Activated effector memory CD4-positive, alpha-beta T cell treated with anti-CD3 and anti-CD28 coated beads, Interleukin-2, amount 50 U/mL, for 16 hours (primary cell): ENCODE data around the gene OR4D1.

Experiments
- DNase-seq: peaks from one replicate; pipeline ENCODE4 v3.0.0-alpha.2; 2020

The OR4D1 gene

GRCh38 chr17:58156839-58157803 is 8.9 kb downstream of the OR4D1 start:
- DNase-seq, result peak; percentile 85

- DNase-seq, result no peak
Observed at GRCh38 chr17:58158181-58158580, 10.0 kb downstream of the OR4D1 start.

GRCh38 chr17:58161566-58161965 is 13.4 kb downstream of the OR4D1 start:
- DNase-seq, result no peak

- no peak for DNase-seq
Observed at GRCh38 chr17:58165981-58166380, 17.8 kb downstream of the OR4D1 start.

GRCh38 chr17:58166682-58167081 is 18.5 kb downstream of the OR4D1 start, which contains the start of gene OR4D2:
Gene OR4D2, plus strand, starts transcription at chr17:58166982. Its CDS starts 2,674 bp downstream, at chr17:58169656.
- DNase-seq, result no peak

GRCh38 chr17:58170622-58171021 is 22.4 kb downstream of the OR4D1 start:
- DNase-seq, result no peak

- peak; percentile 71 for DNase-seq
Observed at GRCh38 chr17:58172369-58173071, 24.3 kb downstream of the OR4D1 start.

- no peak for DNase-seq
Observed at GRCh38 chr17:58174871-58175270, 26.7 kb downstream of the OR4D1 start.

GRCh38 chr17:58176200-58176599 is 28.0 kb downstream of the OR4D1 start:
- no peak for DNase-seq

GRCh38 chr17:58181796-58182195 is 33.6 kb downstream of the OR4D1 start:
- no peak for DNase-seq

- no peak for DNase-seq
Observed at GRCh38 chr17:58183514-58183913, 35.3 kb downstream of the OR4D1 start.

GRCh38 chr17:58184308-58184985 is 36.3 kb downstream of the OR4D1 start:
- no peak for DNase-seq

GRCh38 chr17:58184986-58185761 is 37.0 kb downstream of the OR4D1 start:
- DNase-seq, result no peak

- DNase-seq, result no peak
Observed at GRCh38 chr17:58186591-58186990, 38.4 kb downstream of the OR4D1 start.

- no peak for DNase-seq
Observed at GRCh38 chr17:58187063-58187462, 38.9 kb downstream of the OR4D1 start.

- no peak for DNase-seq
Observed at GRCh38 chr17:58187675-58188074, 39.5 kb downstream of the OR4D1 start.

GRCh38 chr17:58189436-58190146 is 41.4 kb downstream of the OR4D1 start:
- no peak for DNase-seq

GRCh38 chr17:58191241-58191896 is 43.2 kb downstream of the OR4D1 start:
- no peak for DNase-seq

GRCh38 chr17:58192612-58193011 is 44.4 kb downstream of the OR4D1 start, which contains the start of gene EPX:
Gene EPX, plus strand, starts transcription at chr17:58192726. Its CDS starts 121 bp downstream, at chr17:58192847.
- no peak for DNase-seq

GRCh38 chr17:58193641-58194255 is 45.6 kb downstream of the OR4D1 start:
- DNase-seq, result no peak
